Measurements from ENCODE around the gene ZNF280A.

DNA sequence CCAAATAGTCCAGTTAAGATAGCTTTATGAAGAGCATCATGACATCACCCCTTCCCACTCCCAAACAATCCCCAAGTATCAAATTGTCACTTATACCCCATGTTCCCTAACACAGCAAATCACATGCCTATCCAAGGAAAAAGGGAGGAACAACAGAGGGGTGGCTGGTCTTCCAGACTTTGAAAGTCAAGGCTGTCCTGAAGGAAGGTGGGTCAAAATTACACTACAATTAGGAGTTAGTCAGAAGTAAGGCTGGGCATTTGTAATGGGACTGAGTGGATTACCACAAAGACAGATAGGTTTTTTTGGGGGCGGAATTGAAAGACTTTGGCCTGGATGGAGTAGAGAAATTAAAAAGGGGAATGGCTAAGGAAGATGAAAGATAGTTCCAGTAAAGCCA lies 33.1 kb upstream of the ZNF280A start:
- no peak for TF ChIP-seq POLR2AphosphoS5 (IDR thresholded peaks at IDR 0.05; ENCODE audit: borderline replicate concordance, low read depth, low read length)
- no peak for TF ChIP-seq FOXP2 (optimal IDR thresholded peaks at IDR 0.05; ENCODE audit: control extremely low read depth, extremely low read length, insufficient read depth)
- TF ChIP-seq EZH2 (IDR thresholded peaks at IDR 0.05), result no peak

Measured in SK-N-MC (cell line).